ENCODE measurements around the gene OR2L3. TPM values are rescaled to one million over a fixed set of nuclear protein-coding genes. Genes with fewer than 3 reads are reported as not detected.
"Not testable (repeated sequence)": the region's sequence is repeated elsewhere in the genome, so short reads cannot be mapped to it uniquely, and the experiment has no call there.

The OR2L3 gene, protein sequence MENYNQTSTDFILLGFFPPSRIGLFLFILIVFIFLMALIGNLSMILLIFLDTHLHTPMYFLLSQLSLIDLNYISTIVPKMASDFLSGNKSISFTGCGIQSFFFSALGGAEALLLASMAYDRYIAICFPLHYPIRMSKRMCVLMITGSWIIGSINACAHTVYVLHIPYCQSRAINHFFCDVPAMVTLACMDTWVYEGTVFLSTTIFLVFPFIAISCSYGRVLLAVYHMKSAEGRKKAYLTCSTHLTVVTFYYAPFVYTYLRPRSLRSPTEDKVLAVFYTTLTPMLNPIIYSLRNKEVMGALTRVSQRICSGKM
- polyA plus RNA-seq (ENCODE audit: insufficient read length in 10 of 10): not detected
- long read RNA-seq, donor 1: 0 reads
- long read RNA-seq, donor 2: 0 reads
- long read RNA-seq, donor 3: 0 reads
- long read RNA-seq, donor 4: 0 reads
- long read RNA-seq, donor 5: 0 reads
- long read RNA-seq, donor 6: 0 reads
- long read RNA-seq, donor 7: 0 reads
- long read RNA-seq, donor 8: 0 reads
- long read RNA-seq, donor 9: 0 reads

DNA sequence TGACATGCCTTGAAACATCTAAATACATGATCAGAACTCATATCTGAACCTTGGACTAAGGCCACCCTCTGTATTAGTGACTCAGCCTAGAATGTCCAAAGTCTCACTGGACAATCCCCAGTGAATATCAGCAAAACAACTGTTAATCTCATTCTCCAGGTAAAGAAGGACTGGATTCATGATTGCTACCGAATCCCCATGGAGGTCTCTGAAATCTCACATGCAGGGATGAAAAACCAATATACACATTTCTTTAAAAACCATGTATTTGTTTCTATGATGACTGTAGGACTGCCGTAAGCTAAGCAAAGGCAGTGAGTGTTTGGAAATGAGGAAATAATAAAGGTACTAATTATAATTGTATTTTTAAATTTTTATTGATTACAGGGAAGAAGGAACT, at the start of gene OR2L3:
TSS of gene OR2L3 (plus strand) at position 301 of the 400 bp plus-strand sequence. CDS start 13,846 bp downstream, outside the sequence.
- no peak for DNase-seq

DNA sequence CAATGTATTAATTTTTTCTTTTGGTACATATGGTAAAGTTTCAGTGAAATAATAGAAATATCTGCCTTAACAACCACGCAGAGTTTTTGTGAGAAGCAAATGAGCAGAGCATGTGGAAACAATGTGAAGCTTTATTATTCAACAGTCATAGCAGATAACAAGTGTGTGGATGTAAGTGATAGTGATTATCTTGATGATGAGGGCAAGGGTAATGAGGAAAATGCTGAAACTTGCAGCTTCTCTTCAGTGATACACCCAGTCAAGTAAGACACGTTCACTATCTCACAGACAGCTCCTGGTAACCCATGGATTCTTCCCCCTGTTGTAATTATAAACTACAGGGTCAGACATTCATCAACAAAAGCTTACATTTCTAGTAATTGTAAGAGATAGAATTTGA, 47.8 kb upstream of the OR2L3 start:
- DNase-seq: no peak

DNA sequence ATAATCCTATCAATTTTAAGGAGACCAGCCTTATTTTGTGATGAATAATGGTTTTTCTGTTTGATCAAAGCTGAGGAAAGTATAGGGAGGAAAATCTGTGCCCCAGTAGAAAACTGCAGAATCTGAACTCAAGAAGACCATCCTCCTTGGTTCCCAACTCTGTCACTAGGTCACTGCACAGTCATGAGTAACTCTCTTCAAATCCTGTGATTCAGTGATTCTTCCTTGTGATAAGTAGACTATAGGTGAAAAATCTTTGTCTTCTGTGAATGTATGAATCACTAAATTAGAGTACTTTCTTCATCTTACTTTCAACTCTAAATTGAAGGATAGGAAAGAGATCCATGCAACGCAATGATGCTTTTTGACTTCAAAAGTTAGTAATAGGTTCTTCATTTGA, 46.5 kb upstream of the OR2L3 start:
- no peak for DNase-seq

DNA sequence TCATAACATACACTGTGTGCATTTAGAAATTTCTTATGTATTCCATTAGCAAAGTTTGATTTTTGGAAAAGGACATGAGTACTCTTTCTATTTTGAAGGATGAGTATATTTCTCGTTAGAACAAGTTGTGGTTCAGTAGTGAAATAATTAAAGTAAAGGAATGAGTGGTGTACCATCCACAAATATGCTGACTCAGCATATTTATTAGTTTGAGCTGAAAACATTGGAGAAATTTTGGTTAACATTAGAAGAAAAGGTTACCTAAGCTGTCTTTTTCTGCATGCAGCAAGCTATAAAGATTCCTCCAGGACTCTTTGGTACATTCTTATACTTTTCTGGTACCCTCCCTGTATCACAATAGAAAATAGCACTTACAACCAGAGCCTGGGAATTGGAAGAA, 38.9 kb upstream of the OR2L3 start:
- DNase-seq: no peak

DNA sequence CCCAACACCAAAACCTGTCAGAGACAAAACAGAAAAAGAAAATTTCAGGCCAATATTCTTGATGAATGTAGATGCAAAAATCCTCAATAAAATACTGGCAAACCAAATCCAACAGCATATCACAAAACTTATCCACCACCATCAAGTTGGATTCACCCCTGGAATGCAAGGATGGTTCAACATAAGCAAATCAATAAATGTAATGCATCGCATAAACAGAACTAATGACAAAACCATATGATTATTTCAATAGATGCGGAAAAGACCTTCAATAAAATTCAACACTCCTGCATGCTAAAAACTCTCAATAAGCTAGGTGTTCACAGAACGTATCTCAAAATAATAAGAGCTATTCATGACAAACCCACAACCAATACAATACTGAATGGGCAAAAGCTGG, 37.0 kb upstream of the OR2L3 start:
- no peak for DNase-seq

DNA sequence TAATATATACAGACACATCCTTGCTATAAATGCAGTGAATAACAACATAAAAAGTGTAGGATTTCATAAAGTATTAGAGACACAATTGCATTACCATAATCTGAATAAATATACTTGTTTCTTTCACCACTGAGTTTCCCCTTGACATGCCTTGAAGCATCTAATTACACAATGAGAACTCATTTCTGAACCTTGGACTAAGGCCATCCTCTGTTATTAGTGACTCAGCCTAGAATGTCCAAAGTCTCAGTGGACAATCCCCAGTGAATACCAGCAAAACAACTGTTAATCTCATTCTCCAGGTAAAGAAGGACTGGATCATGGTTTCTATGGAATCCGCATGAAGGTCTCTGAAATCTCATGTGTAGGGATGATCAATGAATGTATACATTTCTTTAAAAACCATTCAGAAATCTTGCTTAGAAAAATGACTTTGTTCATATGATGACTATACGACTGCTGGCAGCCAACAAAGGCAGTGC, 33.4 kb upstream of the OR2L3 start, which contains the start of gene OR2L5:
TSS of gene OR2L5 (plus strand) at position 432 of the 482 bp plus-strand sequence. CDS start 8,288 bp downstream, outside the sequence.
- DNase-seq: no peak

DNA sequence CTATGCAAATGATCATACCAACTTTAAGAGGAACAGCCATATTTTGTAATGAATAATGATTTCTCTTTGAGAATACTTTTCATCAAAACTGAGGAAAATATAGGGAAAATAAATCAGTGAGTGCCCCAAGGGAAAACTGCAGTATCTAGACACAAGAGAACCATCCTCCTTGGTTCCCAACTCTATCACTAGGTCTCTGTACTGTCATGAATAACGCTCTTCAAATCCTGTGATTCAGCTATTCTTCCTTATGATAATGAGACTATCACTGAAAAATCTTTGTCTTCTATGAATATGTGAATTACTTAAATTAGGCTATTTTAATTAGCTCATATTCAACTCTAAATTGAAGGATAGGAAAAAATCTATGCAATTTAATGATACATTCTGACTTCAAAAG, 30.8 kb upstream of the OR2L3 start:
- DNase-seq: no peak

DNA sequence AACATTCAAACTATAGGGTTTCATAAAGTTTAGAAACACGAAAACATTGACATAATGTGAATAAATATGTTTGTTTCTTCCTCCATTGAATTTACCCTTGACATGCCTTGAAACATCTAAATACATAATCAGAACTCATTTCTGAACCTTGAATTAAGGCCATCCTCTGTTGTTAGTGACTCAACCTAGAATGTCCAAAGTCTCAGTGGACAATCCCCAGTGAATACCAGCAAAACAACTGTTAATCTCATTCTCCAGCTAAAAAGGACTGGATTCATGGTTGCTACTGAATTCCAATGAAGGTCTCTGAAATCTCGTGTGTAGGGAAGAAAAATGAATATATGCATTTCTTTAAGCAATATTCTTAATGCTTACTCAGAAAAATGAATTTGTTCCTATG, 16.9 kb upstream of the OR2L3 start, which contains the start of gene OR2L2:
TSS of gene OR2L2 (plus strand) at position 301 of the 400 bp plus-strand sequence. CDS start 8,198 bp downstream, outside the sequence.
- DNase-seq: no peak

DNA sequence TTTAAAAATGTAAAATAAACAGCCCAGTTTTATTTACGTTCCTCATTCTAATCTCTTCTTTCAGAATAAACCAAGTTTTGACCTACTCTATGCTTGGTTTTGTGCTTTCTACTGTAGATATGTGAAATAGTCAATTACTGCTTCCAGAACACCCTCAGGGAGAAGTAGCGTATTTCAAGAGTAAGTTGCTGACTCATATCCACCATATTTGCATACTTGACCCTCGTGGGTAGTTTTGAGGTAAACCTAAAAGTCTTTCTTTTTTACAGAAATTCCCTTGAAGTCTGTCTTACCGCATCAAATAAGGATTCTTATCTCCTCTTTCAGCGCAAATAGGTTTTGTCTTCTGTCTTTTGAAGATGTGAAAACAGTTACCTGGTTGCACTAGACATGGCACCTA, 1.4 kb upstream of the OR2L3 start:
- no peak for DNase-seq

DNA sequence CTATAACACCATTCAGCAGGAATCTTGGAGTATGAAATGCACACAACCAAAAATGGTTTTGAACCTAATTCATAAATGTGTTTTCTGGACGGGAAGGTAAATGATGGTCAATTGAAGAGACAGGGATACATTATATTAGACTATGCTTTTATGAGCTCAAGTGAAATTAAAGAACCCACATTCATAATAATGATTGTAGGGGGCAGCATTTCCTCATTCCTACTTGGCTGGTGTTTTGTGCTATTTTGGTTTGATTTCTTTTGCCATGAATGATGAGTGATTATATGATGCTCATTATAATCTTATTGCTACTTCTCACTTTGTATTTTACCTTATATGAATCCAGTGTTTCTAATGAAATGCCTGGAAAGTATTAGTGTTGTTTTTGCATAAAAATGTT, 372 bp downstream of the OR2L3 start:
- DNase-seq: no peak

DNA sequence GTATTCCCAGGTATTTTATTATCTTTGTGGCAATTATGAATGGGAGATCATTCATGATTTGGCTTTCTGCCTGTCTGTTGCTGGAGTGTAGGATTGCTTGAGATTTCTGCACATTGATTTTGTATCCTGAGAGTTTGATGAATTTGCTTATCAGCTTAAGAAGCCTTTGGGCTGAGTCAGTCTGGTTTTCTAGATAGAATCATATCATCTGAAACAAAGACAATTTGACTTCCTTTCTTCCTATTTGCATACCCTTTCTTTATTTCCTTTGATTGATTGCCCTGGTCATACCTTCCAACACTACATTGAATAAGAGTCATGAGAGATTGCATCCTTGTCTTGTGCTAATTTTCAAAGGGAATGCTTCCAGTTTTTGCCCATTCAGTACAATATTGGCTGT, 8.0 kb downstream of the OR2L3 start:
- DNase-seq: no peak

DNA sequence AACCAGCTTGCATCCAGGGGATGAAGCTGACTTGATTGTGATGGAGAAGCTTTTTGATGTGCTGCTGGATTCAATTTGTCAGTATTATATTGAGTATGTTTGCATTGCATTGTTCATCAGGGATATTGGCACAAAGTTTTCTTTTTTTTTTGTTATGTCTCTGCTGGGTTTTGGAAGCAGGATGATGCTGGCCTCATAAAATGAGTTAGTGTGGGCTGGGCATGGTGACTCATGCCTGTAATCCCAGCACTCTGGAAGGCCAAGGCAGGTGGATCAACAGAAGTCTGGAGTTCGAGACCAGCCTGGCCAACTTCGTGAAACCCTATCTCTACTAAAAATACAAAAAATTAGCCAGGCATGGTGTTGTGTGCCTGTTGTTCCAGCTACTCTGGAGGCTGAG, 8.6 kb downstream of the OR2L3 start:
- DNase-seq: no peak

DNA sequence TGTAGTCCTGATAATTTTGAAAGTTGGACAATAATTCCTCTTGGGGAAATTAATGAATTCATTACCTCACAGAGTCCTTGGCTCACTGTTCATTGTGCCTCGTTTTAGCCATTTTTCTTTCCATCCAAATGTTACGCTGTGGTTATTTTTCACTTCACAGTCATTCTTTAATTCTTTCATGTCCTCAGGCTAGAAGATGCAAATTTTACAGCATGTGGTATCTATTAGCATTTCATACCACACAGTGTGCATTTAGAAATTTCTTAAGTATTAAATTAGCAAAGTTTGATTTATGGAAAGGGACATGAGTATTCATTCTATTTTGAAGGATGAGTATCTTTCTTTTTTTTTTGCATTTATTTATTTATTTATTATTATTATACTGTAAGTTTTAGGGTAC, 18.4 kb downstream of the OR2L3 start:
- DNase-seq: no peak

DNA sequence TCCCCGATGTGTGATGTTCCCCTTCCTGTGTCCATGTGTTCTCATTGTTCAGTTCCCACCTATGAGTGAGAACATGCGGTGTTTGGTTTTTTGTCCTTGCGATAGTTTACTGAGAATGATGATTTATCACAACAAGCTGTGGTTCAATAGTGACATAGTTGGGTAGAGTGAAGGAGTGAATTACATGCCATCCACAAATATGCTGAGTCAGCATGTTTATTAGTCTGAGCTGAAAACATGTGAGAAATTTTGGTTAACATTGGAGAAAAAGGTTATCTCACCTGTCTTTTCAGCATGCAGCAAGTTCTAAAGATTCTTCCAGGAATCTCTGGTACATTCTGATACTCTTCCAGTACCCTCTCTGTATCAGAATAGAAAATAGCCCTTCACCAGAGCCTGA, 19.0 kb downstream of the OR2L3 start:
- no peak for DNase-seq

DNA sequence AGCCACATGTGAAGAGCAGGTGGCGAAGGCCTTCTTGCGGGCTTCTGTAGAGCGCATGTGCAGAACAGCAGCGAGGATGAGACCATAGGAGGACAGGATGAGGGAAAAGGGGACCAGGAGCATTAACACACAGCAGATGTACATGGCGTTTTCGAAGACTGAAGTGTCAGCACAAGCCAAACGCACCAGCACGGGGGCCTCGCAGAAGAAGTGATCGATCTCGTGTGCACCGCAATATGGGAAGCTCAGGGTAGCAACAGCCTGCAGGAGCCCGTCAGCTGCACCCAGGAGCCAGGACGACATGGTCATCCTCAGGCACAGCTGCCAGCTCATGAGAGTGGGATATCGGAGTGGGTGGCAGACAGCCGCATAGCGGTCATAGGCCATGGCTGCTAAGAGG, 37.2 kb downstream of the OR2L3 start:
- not testable (repeated sequence) for DNase-seq

DNA sequence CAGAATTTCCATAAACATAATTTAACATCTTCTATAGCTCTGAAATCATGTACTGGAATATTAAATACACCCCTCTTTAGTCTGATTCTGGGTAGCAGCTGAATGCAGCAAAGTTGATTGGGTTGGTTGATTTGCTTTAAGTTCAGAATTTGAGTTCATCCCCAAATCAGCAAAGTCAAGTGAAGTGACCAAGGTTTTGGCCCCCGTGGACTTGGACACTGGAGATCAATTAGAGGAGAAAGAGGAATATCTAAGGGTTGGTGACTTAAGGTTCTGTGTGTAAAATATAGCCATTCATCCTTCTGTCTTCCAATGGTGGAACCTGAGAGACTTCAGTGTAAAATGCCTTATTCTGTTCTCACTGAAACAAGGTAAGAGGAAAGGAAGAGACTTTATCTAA, 48.2 kb downstream of the OR2L3 start, which contains the start of gene OR2L13:
TSS of gene OR2L13 (plus strand) at position 301 of the 400 bp plus-strand sequence. CDS start 4,192 bp downstream, outside the sequence.
- DNase-seq: no peak

DNA sequence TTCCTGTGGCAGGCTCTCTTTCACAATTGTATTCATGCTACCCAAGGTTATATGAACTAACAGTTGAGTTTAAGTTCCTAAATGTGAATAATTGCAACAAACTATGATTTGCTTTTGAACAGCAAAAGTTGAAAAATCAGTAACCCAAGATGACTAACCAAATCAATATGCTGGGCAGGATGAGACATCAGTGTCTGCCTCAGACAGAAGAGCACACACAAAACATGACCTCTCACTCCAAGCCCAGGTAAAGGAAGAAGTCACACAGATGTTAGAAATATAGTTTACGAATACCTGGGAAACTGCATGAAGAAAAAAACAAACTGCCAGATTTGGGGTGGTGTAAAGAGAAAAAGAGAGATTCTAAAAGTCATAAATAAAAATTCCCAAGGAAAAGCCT, 51.9 kb downstream of the OR2L3 start:
- DNase-seq: no peak

DNA sequence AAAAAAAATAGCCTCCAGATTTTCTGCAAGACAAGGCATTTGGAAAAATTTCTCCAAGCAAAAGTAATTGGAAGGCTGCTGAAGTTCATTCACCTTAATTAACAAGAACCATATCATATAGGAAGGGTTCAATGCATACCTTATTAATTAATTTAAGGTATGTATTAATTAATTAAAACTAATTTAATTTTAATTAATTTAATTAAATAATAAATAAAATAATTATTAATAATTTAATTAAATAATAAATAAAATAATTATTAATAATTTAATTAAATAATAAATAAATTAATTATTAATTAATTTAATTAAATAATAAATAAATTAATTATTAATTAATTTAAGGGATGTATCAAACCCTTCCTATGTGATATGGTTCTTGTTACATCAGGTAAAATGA, 56.2 kb downstream of the OR2L3 start:
- no peak for DNase-seq

DNA sequence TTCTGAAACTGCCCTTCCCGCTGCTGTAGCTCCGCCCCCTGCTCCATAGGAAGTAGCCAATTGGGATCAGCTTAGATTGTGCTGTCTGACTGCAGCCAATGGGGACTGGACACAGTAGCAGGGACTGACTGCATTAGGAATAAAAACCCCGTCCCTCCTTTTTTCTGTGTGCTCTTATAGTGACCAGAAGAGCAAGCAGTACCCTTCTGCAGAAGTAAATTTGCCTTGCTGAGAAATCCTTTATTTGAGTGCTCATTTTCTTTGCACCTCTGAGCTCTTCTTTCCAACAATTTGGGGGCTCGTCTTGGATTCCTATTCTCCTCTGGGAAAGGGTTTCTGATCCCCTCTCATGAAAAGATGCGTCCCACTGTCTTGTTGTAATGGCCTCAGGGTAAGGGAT, 64.5 kb downstream of the OR2L3 start:
- no peak for DNase-seq

Data from muscle of back (tissue), 13 donors.